PFSK-1 (cell line): ENCODE measurements around the gene MAP6D1.

Experiments used
- TAF1 ChIP-seq: IDR thresholded peaks from 2 replicates; pipeline ENCODE4 v1.6.1; 2012; ENCODE audit warnings: low read length, control low read depth, borderline replicate concordance; ENCODE audit not compliant: insufficient read depth
- TF ChIP-seq, protein P1 (sequence below), 2 experiments: IDR thresholded peaks; 2 replicates each; pipeline versions ENCODE4 v1.6.1 to v1.8.0; 2011 to 2012; ENCODE audit warnings: low read depth in 2 of 2, low read length in 2 of 2, control low read depth in 1 of 2, inconsistent platforms in 1 of 2, mild to moderate bottlenecking in 1 of 2, moderate library complexity in 1 of 2; ENCODE audit not compliant: insufficient read depth in 1 of 2

DNA sequence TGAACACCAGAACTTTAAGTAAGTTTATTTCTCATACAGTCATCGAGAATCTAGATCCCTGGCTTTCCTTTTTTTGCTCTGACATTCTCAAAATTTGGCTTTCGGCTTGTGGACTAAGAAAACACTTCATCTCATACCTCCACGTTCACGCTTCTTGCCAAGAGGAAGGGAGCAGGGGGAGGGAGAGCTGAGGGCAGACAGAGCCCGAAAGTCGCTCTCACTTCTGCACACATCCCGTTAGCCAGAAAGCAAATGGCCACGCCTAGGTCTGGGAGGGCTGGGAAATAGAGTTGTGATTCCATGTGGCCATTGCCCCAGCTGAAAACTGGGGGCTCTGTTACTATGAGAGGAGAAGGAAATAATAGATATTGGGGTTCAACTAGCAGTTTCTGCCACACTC, 57.3 kb downstream of the MAP6D1 start:
- no peak for TF ChIP-seq TAF1
- TF ChIP-seq, protein P1, sequence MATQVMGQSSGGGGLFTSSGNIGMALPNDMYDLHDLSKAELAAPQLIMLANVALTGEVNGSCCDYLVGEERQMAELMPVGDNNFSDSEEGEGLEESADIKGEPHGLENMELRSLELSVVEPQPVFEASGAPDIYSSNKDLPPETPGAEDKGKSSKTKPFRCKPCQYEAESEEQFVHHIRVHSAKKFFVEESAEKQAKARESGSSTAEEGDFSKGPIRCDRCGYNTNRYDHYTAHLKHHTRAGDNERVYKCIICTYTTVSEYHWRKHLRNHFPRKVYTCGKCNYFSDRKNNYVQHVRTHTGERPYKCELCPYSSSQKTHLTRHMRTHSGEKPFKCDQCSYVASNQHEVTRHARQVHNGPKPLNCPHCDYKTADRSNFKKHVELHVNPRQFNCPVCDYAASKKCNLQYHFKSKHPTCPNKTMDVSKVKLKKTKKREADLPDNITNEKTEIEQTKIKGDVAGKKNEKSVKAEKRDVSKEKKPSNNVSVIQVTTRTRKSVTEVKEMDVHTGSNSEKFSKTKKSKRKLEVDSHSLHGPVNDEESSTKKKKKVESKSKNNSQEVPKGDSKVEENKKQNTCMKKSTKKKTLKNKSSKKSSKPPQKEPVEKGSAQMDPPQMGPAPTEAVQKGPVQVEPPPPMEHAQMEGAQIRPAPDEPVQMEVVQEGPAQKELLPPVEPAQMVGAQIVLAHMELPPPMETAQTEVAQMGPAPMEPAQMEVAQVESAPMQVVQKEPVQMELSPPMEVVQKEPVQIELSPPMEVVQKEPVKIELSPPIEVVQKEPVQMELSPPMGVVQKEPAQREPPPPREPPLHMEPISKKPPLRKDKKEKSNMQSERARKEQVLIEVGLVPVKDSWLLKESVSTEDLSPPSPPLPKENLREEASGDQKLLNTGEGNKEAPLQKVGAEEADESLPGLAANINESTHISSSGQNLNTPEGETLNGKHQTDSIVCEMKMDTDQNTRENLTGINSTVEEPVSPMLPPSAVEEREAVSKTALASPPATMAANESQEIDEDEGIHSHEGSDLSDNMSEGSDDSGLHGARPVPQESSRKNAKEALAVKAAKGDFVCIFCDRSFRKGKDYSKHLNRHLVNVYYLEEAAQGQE (IDR thresholded peaks at IDR 0.05; ENCODE audit: insufficient read depth in 1 of 2, low read depth in 2 of 2, low read length in 2 of 2), result no peak
